Neuronal stem cell (in vitro differentiated cells): ENCODE data around the gene ING5.

Experiments used
- DNase-seq: peaks from one replicate; pipeline ENCODE4 v3.0.0-alpha.2; 2013; ENCODE audit warnings: low spot score
- H2AFZ ChIP-seq: one replicate; pipeline ENCODE4 v1.6.1; 2013; ENCODE audit warnings: mild to moderate bottlenecking, low read length, inconsistent platforms
- H2AK5ac ChIP-seq: 2 replicates; pipeline ENCODE4 v1.6.1; 2013; ENCODE audit warnings: low read depth, mild to moderate bottlenecking, inconsistent platforms, low read length, moderate library complexity, mixed read lengths
- H2BK120ac ChIP-seq: 2 replicates; pipeline ENCODE4 v1.6.1; 2013; ENCODE audit warnings: low read depth, mild to moderate bottlenecking, inconsistent platforms, low read length, moderate library complexity, mixed read lengths
- H2BK12ac ChIP-seq: one replicate; pipeline ENCODE4 v1.6.1; 2013; ENCODE audit warnings: low read length, inconsistent platforms
- H2BK15ac ChIP-seq: 2 replicates; pipeline ENCODE4 v1.6.1; 2013; ENCODE audit warnings: mild to moderate bottlenecking, low read length, inconsistent platforms, mixed read lengths
- H2BK5ac ChIP-seq: one replicate; pipeline ENCODE4 v1.6.1; 2013; ENCODE audit warnings: inconsistent platforms, mild to moderate bottlenecking, low read length, moderate library complexity
- H3K14ac ChIP-seq: one replicate; pipeline ENCODE4 v1.6.1; 2013; ENCODE audit warnings: low read length, inconsistent platforms
- H3K18ac ChIP-seq: 2 replicates; pipeline ENCODE4 v1.6.1; 2013; ENCODE audit warnings: low read length, inconsistent platforms
- H3K23ac ChIP-seq: 2 replicates; pipeline ENCODE4 v1.6.1; 2013; ENCODE audit warnings: low read depth, mild to moderate bottlenecking, mixed read lengths, low read length, inconsistent platforms; ENCODE audit not compliant: poor library complexity
- H3K27ac ChIP-seq: replicated peaks from 3 replicates; pipeline ENCODE4 v1.5.1; 2013; ENCODE audit warnings: low read length, inconsistent platforms
- H3K27me3 ChIP-seq, 3 experiments: 2 replicates each; pipeline ENCODE4 v1.6.1; 2013; ENCODE audit warnings: low read length in 3 of 3, mild to moderate bottlenecking in 2 of 3, inconsistent platforms in 1 of 3, low read depth in 1 of 3, mixed read lengths in 1 of 3, moderate library complexity in 1 of 3; ENCODE audit not compliant: control insufficient read depth in 3 of 3, insufficient read depth in 3 of 3
- H3K36me3 ChIP-seq, 2 donors: replicated peaks in 1 of 2; 2 replicates each; pipeline ENCODE4 v1.6.1; 2013; ENCODE audit warnings: low read length in 2 of 2; ENCODE audit not compliant: control insufficient read depth in 2 of 2, insufficient read depth in 2 of 2
- H3K4ac ChIP-seq: 2 replicates; pipeline ENCODE4 v1.6.1; 2013; ENCODE audit warnings: inconsistent platforms, mild to moderate bottlenecking, low read length, moderate library complexity
- H3K4me1 ChIP-seq, 2 donors: 1 replicate in 1 of 2; 2 replicates in 1 of 2; pipeline ENCODE4 v1.6.1; 2013; ENCODE audit warnings: low read length in 2 of 2, low read depth in 1 of 2; ENCODE audit not compliant: control insufficient read depth in 2 of 2, insufficient read depth in 1 of 2
- H3K4me2 ChIP-seq: one replicate; pipeline ENCODE4 v1.6.1; 2013; ENCODE audit warnings: mild to moderate bottlenecking, low read length, inconsistent platforms; ENCODE audit not compliant: insufficient read depth, poor library complexity, severe bottlenecking
- H3K4me3 ChIP-seq, 2 donors: 2 replicates each; pipeline ENCODE4 v1.5.1; 2013; ENCODE audit warnings: low read length in 2 of 2, mild to moderate bottlenecking in 2 of 2, inconsistent platforms in 1 of 2, moderate library complexity in 1 of 2
- H3K79me1 ChIP-seq: one replicate; pipeline ENCODE4 v1.6.1; 2013; ENCODE audit warnings: low read depth, mild to moderate bottlenecking, inconsistent platforms, low read length, moderate library complexity
- H3K9ac ChIP-seq: one replicate; pipeline ENCODE4 v1.6.1; 2013; ENCODE audit warnings: mild to moderate bottlenecking, low read depth, low read length, inconsistent platforms; ENCODE audit not compliant: poor library complexity
- H3K9me3 ChIP-seq, 2 donors: replicated peaks in 1 of 2; 2 replicates each; pipeline versions ENCODE3 to v1.6.1; 2013; ENCODE audit warnings: low read length in 2 of 2, mild to moderate bottlenecking in 2 of 2, inconsistent platforms in 1 of 2, low read depth in 1 of 2, mixed read lengths in 1 of 2, moderate library complexity in 1 of 2; ENCODE audit not compliant: control insufficient read depth in 2 of 2, insufficient read depth in 1 of 2
- H4K8ac ChIP-seq: one replicate; pipeline ENCODE4 v1.6.1; 2013; ENCODE audit warnings: low read depth, mild to moderate bottlenecking, inconsistent platforms, low read length, moderate library complexity
- H4K91ac ChIP-seq: one replicate; pipeline ENCODE4 v1.6.1; 2013; ENCODE audit warnings: low read length, low read depth, mild to moderate bottlenecking, inconsistent platforms; ENCODE audit not compliant: poor library complexity
- WGBS, 2 donors: extraction: QIAGEN DNeasy Blood & Tissue Kit; methylation state at CpG; one replicate each; pipeline ENCODE4 v1.1.7; 2013; ENCODE audit warnings: missing lambda C conversion rate in 2 of 2, mixed read lengths in 1 of 2; ENCODE audit not compliant: insufficient read length in 2 of 2, insufficient replicate concordance in 1 of 2; ENCODE audit errors: extremely low coverage in 2 of 2; 5-methylcytosine and 5-hydroxymethylcytosine counted together

Gene ING5

GRCh38 chr2:241677392-241677791, 24.4 kb upstream of the ING5 start:
- WGBS, 2 donors: no CpG with 5 or more reads among the region's 24 CpGs
- H2BK120ac ChIP-seq: no peak overlapping the region
- H3K4me3 ChIP-seq: no peak overlapping the region
- no peak overlapping the region for H2BK15ac ChIP-seq
- H3K4me1 ChIP-seq: no peaks in the 10 kb centered on the region
- DNase-seq: no peak
- H3K9ac ChIP-seq: no peak overlapping the region
- H3K27me3 ChIP-seq: no peaks in the 10 kb centered on the region
- no peak overlapping the region for H2AFZ ChIP-seq
- no peak overlapping the region for H3K14ac ChIP-seq
- no peak overlapping the region for H3K18ac ChIP-seq
- no peak overlapping the region for H2BK12ac ChIP-seq
- H4K8ac ChIP-seq: no peak overlapping the region
- no peak overlapping the region for H2BK5ac ChIP-seq
- H3K23ac ChIP-seq: no peak overlapping the region
- H3K36me3 ChIP-seq: peaks cover 56 to 100% of the 10 kb centered on the region in 2 donors
- no peaks in the 10 kb centered on the region for H3K9me3 ChIP-seq
- H3K27ac ChIP-seq: no peak overlapping the region
- no peak overlapping the region for H4K91ac ChIP-seq
- no peak overlapping the region for H2AK5ac ChIP-seq
- H3K79me1 ChIP-seq: peaks cover 2% of the 10 kb centered on the region
- H3K4me2 ChIP-seq: no peak overlapping the region
- H3K4ac ChIP-seq: no peak overlapping the region

DNA sequence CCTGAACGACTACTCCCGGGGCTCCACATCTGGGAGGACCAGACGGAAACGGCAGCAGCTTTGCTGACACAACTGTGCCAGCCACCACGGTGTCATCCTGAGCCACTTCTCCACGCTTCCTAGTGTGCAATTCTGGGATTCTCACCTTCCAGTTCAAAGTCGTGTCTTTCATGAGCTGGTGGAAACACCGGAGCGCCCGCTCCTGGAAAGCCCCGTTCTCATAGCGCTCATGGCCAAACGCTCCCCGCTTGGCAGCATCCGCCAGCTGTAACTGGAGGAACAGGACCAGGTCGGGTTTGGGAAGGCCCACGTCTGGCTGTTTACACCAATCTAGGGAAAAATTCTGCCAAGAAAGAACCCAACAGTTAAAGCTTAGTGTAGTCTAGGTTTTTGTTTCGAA, 23.5 kb upstream of the ING5 start:
- no peaks in the 10 kb centered on the region for H3K27me3 ChIP-seq
- no peak overlapping the region for H4K8ac ChIP-seq
- no peak overlapping the region for H3K18ac ChIP-seq
- no peak overlapping the region for H2AK5ac ChIP-seq
- H2BK120ac ChIP-seq: no peak overlapping the region
- H2BK12ac ChIP-seq: no peak overlapping the region
- H3K9me3 ChIP-seq: no peaks in the 10 kb centered on the region
- H3K9ac ChIP-seq: no peak overlapping the region
- no peak overlapping the region for H2BK5ac ChIP-seq
- WGBS, 2 donors: no CpG with 5 or more reads among the region's 18 CpGs
- H2BK15ac ChIP-seq: no peak overlapping the region
- H3K27ac ChIP-seq: no peak overlapping the region
- no peak for DNase-seq
- H3K36me3 ChIP-seq: peaks cover 57 to 100% of the 10 kb centered on the region in 2 donors
- no peaks in the 10 kb centered on the region for H3K4me1 ChIP-seq
- H2AFZ ChIP-seq: no peak overlapping the region
- peaks cover 5% of the 10 kb centered on the region for H3K79me1 ChIP-seq
- H4K91ac ChIP-seq: no peak overlapping the region
- H3K4me2 ChIP-seq: no peak overlapping the region
- no peak overlapping the region for H3K4ac ChIP-seq
- no peak overlapping the region for H3K4me3 ChIP-seq
- no peak overlapping the region for H3K14ac ChIP-seq
- no peak overlapping the region for H3K23ac ChIP-seq

GRCh38 chr2:241678784-241679540, 22.9 kb upstream of the ING5 start:
- DNase-seq: no peak
- Histone ChIP-seq H3K9ac (peak overlapping the region; percentile 53), H3K36me3 (peaks cover 56 to 100% of the 10 kb centered on the region in 2 donors), H3K27ac (no peak overlapping the region), H2AFZ (no peak overlapping the region), H2BK5ac (no peak overlapping the region), H3K4me2 (no peak overlapping the region), H3K4ac (no peak overlapping the region), H4K91ac (no peak overlapping the region), H3K23ac (no peak overlapping the region), H3K14ac (no peak overlapping the region), H2BK120ac (no peak overlapping the region), H3K4me1 (no peaks in the 10 kb centered on the region), H3K18ac (no peak overlapping the region), H2BK12ac (no peak overlapping the region), H3K27me3 (no peaks in the 10 kb centered on the region), H4K8ac (no peak overlapping the region), H3K4me3 (no peak overlapping the region), H3K79me1 (peaks cover 5% of the 10 kb centered on the region), H3K9me3 (no peaks in the 10 kb centered on the region), H2AK5ac (no peak overlapping the region), H2BK15ac (no peak overlapping the region)
- WGBS, 2 donors: no CpG with 5 or more reads among the region's 22 CpGs

DNA sequence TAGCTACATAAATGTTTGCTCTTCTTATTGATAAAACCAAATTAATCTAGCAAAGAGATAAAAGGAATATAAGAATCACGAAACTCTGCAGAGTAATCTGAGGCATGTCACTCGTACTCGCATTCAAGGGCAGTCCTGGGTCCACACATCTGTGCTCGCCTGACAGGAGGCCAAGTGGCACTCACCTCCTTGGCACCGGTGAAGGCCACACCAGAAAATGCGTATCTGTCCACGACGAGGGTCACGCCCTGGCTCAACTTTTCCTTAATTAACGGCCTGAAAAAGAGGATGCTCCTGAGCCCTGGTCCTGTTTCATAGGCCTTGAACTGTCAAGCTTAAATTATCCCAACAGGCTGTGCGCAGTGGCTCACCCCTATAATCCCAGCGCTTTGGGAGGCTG, 21.8 kb upstream of the ING5 start:
- no peaks in the 10 kb centered on the region for H3K4me1 ChIP-seq
- H3K36me3 ChIP-seq: peaks cover 54 to 100% of the 10 kb centered on the region in 2 donors
- peaks cover 5% of the 10 kb centered on the region for H3K79me1 ChIP-seq
- no peak overlapping the region for H3K4me3 ChIP-seq
- no peak overlapping the region for H3K23ac ChIP-seq
- H2BK5ac ChIP-seq: no peak overlapping the region
- DNase-seq: no peak
- H3K4ac ChIP-seq: no peak overlapping the region
- no peak overlapping the region for H2BK15ac ChIP-seq
- H4K91ac ChIP-seq: no peak overlapping the region
- H2AFZ ChIP-seq: no peak overlapping the region
- no peak overlapping the region for H3K4me2 ChIP-seq
- H3K9ac ChIP-seq: no peak overlapping the region
- H3K27me3 ChIP-seq: no peaks in the 10 kb centered on the region
- H3K14ac ChIP-seq: no peak overlapping the region
- H2BK12ac ChIP-seq: no peak overlapping the region
- no peak overlapping the region for H3K27ac ChIP-seq
- WGBS, 2 donors: no CpG with 5 or more reads among the region's 12 CpGs
- no peak overlapping the region for H2BK120ac ChIP-seq
- H3K9me3 ChIP-seq: no peaks in the 10 kb centered on the region
- H3K18ac ChIP-seq: no peak overlapping the region
- H2AK5ac ChIP-seq: no peak overlapping the region
- no peak overlapping the region for H4K8ac ChIP-seq
